HG02870 (cell line): ENCODE data around the gene NAP1L1.
A peak's percentile ranks its signal among the peaks of the same experiment; 100 is the strongest.

Source experiments
- ATAC-seq: cut with Tn5 transposase; IDR thresholded peaks from one replicate; pipeline ENCODE4 v1.9.1; 2021; ENCODE audit warnings: mild to moderate bottlenecking, moderate library complexity; ENCODE audit not compliant: unreplicated experiment

Gene NAP1L1

DNA sequence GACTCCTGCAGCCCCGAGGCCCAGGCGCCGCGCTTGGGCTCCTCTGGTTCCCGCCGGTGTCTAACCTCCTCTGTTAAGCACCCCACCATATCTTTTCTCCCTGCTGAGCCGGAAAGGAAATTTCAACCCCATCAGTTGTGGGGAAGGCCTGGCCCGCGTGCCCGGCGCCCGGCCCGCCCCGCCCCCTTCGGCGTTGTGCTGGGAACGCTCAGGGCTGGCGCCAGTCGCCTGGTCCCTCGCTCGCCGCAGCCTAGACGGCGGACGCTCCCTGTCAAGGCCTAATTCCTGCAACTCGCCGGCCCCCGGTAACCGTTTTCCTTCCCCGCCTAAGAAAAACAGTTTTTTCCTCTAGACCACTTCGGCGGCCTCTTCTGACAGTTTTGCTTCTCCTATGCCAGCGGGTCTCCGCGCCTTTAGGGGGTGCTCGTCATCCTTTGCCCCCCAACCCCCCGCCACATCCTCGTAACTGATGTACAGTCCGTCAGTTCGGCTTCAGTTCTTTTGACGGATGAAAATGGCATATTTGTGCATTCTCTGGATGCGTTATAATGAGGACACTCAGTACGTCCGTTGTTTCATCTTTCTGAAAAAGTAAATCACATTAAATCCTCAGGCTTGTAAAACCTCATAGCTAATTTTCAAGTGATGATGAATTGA is 506 bp upstream of the NAP1L1 start:
- peak; percentile 52 for ATAC-seq

DNA sequence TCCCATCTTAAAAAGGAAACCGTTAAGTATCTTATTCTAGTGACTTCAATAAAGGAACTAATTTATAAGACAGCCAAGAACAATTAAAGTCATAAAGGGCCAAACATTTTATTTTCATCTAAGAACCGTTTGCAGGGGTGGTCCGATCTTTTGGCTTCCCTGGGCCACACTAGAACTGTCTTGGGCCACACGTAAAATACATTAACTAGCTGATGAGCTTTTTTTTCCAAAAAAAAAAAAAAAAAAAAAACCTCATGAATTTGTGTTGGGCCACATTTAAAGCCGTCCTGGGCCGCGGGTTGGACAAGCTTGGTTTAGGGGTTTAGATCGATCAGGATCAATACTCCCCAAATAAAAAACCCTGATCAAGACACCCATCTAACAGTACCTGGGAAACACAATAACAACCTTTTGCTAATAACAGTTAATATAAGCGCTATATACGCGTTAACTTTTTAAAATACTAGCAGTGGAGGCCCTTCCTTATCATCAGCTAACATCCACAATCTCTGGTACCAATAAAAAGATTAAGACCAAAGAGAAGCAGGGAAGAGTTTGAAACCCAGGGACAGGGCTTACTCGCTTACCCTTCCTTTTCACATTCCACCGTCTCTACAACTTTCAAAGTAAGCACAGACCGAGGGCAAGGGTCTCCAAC is 1.1 kb downstream of the NAP1L1 start:
- ATAC-seq, result no peak

GRCh38 chr12:76081909-76082308 is 2.6 kb downstream of the NAP1L1 start:
- ATAC-seq, result no peak

DNA sequence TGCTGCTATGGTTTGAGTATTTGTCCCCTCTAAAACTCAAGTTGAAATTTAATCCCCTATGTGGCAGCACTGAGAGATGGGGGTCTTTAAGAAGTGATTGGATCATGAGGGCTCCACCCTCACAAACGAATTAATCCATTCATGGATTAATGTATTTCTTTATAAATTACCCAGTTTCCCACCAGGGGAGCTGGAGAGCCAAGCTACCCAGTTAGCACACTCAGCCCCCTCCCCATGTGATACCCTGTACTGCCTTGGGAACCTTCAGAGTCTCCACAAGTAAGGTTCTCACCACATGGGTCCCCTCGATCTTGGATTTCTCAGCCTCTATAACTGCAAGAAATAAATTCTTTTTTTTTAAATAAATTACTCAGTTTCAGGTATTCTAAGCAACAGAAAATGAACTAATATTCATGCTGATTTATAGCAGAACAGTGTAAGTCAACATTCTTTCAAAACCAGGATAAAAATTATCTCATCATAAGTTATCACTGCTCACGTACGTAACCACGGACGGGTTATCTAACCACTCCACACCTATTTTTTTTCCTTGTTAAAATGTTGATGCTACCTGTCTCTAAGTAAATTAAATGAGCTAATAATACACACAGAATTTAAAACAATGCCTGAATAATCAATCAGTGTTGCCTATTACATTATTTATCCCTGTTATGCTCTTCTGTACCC is 3.6 kb downstream of the NAP1L1 start:
- ATAC-seq, result no peak

GRCh38 chr12:76080017-76080728 is 4.3 kb downstream of the NAP1L1 start:
- ATAC-seq, result no peak

DNA sequence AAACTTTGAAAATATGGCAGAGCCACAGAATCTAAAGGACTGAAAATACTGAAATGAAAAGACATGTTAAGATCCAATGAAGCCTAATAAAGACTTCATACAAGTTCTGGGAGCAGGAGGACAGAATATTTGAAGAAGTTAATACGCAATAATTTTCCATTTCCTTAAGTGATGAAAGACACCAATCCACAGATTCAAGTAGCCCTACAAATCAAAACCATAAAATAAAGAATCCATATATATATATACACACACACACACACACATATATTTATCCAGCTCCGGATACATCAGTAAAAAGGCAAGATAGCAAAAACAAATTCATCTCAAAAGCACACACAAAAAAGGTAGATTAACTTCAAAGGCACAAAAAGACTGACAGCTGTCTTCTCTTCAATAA is 5.7 kb downstream of the NAP1L1 start:
- no peak for ATAC-seq

GRCh38 chr12:76075448-76075847 is 9.0 kb downstream of the NAP1L1 start:
- ATAC-seq, result no peak

DNA sequence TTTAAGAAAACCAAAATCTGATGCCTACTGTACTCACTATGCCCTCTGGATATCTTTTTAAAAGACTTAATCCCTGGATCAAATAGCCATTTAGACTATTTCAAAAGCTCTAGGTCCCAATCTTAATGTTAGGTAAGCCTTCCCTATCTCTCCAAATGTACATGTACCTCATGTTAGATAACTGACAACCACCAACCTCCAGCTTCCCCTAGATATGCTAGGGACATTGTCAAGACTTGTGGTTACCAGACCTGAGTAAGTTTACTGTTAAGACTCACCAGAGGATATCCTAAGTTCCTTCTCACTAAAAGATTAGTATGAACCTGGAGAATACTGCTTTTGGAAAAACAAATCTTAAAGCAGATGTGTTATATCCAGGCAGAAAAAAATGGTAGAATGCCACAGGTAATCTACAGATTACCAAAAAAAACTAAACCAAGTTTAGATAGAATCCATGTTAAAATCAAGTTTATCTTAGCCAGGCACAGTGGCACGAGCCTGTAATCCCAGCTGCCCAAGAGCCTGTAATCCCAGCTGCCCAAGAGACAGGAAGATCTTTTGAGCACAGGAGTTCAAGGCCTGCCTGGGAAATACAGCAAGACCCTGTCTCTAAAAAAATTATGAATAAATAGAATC is 9.7 kb downstream of the NAP1L1 start:
- ATAC-seq, result no peak

- no peak for ATAC-seq
These were observed 10.9 kb downstream of the NAP1L1 start for GRCh38 chr12:76073561-76073960.

DNA sequence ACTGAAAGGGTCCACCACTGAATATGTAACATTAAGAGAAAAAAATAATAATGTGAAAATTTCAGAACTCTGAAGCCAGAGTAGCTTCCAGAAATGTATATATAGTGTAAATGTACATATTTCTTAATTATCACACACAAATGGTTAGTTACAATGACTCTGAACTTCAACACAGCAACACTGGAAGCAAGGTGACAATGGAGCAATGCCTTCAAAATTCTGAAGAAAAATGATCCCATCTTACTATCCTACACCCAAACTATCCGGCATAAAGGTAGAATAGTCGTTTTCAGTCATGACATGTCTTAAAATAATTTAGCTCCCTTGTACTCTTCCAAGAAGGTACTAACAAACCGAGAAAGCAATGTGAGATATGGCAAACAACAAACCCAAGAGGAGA is 11.9 kb downstream of the NAP1L1 start:
- no peak for ATAC-seq

DNA sequence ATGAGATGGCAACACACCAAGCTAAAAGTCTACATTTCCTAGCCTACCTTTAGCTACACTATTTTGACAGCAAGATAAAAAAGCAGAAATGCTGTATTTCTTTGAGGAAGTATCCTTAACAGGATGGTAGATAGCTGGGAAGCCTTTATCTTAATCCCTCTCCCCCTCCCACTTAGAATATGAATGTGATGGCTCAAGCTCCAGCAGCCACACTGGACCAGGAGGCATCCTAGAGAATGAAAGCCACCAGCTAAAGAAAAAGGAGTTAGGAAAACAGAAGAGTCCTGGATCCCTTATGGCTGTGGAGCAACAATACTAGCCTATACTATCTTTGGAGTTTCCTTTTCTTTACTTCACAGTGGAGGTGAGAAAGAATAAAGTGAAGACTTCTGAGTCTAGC is 15.1 kb downstream of the NAP1L1 start:
- ATAC-seq, result no peak

DNA sequence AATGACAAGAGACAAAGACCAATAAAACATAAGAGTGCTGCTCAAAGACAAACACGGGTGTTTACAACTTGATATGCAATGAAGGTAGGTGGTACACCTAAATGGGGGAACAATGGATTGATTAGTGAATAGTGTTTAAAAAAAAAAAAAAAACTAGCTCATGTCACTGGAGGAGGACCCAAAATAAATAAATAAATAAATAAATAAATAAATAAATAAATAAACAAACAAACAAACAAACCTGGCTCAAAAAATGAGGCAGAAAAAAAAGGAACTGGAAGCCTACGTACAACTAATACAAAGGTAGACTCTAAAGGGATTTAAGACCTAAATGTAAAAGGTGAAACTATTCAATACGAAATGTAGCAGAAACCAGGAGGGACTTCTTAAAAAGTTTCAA is 18.6 kb downstream of the NAP1L1 start:
- ATAC-seq, result no peak

DNA sequence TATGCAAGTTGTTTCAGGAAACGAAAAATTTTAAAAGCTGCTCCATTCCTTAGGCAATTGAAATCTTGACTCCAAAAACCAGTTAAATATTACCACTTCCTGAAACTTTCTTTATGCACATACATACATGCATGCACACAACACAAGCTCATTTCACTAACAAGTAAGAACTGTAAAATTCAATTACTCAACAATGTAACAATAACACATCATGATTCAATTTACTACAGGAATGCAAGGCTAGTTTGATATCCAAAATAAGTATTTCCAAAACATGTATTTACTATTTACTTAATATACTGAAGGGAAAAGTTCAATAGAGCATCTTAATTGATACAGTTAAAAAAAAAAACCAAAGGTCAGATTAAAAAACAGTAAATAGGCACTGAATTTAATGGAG is 19.6 kb downstream of the NAP1L1 start:
- ATAC-seq, result no peak

DNA sequence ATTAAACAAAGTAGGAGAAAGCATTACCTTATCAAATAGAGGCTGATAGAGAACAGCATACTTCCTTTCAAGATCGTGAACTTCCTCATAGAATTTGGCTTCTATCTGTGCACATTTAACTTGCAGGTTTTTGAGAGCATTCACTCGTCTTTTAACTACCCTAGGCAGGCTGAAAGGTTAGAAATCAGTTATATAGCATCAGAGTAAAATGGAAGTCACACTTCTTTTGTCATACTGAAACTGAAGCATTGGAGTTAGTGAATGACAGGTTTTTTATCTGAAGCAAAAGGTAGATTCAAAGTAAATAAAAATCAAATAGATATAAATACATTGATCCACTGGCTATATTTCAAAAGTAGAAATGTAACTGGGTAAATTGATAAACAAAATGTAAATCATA is 24.4 kb downstream of the NAP1L1 start:
- no peak for ATAC-seq

GRCh38 chr12:76057326-76057725 is 27.2 kb downstream of the NAP1L1 start:
- ATAC-seq, result no peak

- no peak for ATAC-seq
These were observed 29.1 kb downstream of the NAP1L1 start for GRCh38 chr12:76055393-76055792.

DNA sequence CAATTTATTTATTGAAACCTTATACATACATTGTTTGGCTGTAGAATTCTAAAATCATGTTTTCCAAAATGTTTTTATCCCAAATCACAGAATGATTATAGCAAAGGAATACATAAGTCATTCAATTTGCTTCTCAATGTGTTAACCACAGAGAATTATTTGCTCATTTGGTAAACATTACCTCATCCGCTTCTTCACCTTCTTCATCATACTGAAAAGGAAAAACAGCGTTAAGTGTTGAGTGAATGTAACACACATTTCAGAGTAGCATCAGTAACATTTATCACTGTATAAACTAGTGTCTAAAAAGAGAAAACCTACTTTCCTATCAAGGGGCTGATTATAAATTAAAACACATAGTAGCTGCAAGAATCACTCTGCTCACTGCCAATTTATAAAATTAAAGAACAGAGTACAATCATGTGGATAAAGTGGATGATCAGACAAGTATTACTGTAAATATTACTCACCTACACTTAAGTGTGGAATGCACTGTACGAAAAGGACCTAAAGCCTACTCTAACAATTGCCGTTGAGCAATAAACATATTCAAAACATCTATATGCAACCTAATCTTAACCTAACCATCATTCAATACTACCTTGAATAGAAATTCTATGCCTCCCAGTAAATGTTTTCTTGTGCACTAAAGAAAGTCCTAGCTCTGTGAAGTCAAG is 34.8 kb downstream of the NAP1L1 start:
- no peak for ATAC-seq

DNA sequence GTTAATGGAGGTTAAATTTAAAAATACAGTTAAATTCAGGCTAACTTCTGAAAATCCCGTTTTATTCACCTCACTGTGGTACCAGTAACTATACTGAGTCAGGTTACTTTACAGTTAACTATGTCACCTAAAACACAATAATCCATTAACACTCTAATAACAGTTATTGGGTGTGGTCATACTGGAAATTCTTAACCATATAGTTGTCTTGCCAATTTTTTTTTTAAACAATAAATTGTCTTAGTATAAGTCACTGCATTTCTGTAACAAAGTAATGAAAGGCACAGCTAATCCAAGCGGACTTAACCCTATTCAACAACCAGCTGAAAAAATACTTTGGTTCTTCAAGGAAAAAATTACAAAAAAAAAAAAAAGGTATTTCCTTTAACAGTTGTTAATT is 36.7 kb downstream of the NAP1L1 start:
- ATAC-seq, result no peak

- no peak for ATAC-seq
These were observed 37.4 kb downstream of the NAP1L1 start for GRCh38 chr12:76047060-76047459.

GRCh38 chr12:76043377-76043776 is 41.1 kb downstream of the NAP1L1 start:
- no peak for ATAC-seq

- ATAC-seq, result no peak
These were observed 42.3 kb downstream of the NAP1L1 start for GRCh38 chr12:76042147-76042546.
